ENCODE measurements around the gene RNF157.

DNA sequence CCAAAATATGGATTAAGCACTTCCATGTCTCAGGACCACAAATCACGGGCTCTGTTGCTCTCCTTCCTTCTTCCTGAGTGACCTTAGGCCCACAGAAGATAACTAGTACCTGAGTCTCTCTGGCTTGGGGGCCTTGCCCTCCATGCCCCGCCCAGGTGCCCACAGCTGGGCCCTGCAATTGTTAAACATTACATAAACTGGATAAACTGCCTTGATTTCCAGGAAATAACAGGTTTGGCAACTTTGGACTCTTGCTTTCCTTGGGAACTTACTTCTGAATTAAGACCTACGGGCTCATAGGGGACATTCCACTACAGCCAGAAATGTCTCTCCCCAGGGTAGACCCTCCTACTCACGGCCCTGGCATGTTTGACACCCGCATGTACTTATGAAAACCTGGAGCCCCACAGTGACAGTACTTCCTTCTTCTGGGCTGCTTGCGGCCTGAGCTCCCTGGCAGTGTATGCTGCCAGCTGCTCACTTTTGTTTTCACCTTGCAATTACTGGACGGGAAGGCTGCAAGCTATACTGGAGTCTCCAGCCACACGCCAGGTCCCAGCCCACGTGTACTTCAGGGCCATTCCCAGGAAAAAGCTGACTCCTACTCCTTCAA is 22.5 kb upstream of the RNF157 start:
- TF ChIP-seq FOXA1 (IDR thresholded peaks at IDR 0.05) = no peak
- TF ChIP-seq SP1 (IDR thresholded peaks at IDR 0.05) = no peak
- no peak for TF ChIP-seq FOXM1 (IDR thresholded peaks at IDR 0.05; ENCODE audit: borderline replicate concordance)
- TF ChIP-seq BHLHE40 (IDR thresholded peaks at IDR 0.05; ENCODE audit: borderline replicate concordance) = no peak
- TF ChIP-seq L3MBTL2 (conservative IDR thresholded peaks at IDR 0.05) = no peak
- TF ChIP-seq ELF4 (IDR thresholded peaks at IDR 0.05) = no peak

All from HEK293T (cell line).